ENCODE results near the gene FAM78A. TPM values are rescaled to one million over a fixed set of nuclear protein-coding genes. Genes with fewer than 3 reads are reported as not detected.
"Not testable (repeated sequence)": the region's sequence is repeated elsewhere in the genome, so short reads cannot be mapped to it uniquely, and the experiment has no call there.

The FAM78A gene
- total RNA-seq, 4 donors from 2014 or later: 1.7 to 4.0 (median 3.3) TPM

DNA sequence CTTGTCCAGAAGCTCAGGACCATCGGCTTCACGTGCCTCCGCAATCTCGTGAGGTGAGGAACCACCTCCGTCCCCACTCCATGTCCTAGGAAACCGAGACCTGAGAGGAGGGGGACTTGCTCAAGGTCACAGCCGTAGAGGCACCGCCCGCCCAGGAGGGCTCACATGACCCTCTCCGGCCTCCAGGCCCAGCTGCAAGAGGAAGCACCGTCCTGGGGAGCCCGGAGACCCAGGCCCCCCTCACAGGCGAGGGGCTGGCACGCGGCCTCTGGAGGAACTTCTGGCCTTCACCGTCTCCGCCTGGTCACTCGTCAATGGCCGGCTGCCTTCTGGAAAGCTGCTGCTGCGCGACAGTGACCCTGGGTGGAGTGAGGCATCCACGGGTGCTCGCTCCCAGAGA, 24.2 kb downstream of the FAM78A start:
- intact Hi-C loops (cut with DNase I): no loop called here
- Histone ChIP-seq H3K9me3 (no peaks in the 10 kb centered on the region), H3K27me3 (no peaks in the 10 kb centered on the region), H3K4me1 (peaks cover 10 to 20% (median 15%) of the 10 kb centered on the region in 4 donors), H3K36me3 (no peaks in the 10 kb centered on the region), H3K4me3 (peak overlapping the region in 3 of 4 donors; percentile 11 to 42 (median 19)), H3K27ac (replicated peaks in 1 of 4) (no peak overlapping the region)
- no peak for TF ChIP-seq POLR2A (IDR thresholded peaks at IDR 0.05; ENCODE audit: low read depth)
- no peak for TF ChIP-seq CTCF (IDR thresholded peaks at IDR 0.05)
- no peak for TF ChIP-seq EP300 (IDR thresholded peaks at IDR 0.05)
- WGBS: 90% methylated on average over 8 of the region's 23 CpGs
- DNase-seq (ENCODE audit: extremely low spot score): no peak

DNA sequence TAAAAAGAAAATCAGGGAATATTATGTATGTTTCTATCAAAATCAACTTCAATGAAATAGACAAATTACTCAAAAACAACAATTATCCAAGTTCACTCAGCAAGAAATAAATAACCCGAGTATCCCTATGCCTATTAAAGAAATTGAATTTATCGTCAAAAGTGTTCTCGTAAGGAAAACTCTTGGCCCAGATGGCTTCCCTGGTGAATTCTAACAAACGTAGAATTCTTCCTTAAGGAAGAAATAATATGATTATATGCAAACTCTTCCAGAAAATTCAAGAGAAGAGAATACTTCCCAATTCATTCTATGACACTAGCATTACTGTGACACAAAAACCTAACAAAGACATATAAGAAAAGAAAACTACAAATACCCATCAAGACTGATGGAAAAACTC, 29.7 kb downstream of the FAM78A start:
- TF ChIP-seq POLR2AphosphoS5 (IDR thresholded peaks at IDR 0.05) (no peak), CTCF (IDR thresholded peaks at IDR 0.05) (no peak), POLR2A (IDR thresholded peaks at IDR 0.05; ENCODE audit: low read depth) (no peak), EP300 (IDR thresholded peaks at IDR 0.05) (no peak)
- Histone ChIP-seq H3K27ac (replicated peaks in 1 of 4) (no peak overlapping the region), H3K9me3 (no peaks in the 10 kb centered on the region), H3K4me1 (no peaks in the 10 kb centered on the region), H3K36me3 (no peaks in the 10 kb centered on the region), H3K4me3 (no peak overlapping the region), H3K27me3 (no peaks in the 10 kb centered on the region)
- DNase-seq (ENCODE audit: extremely low spot score): no peak
- WGBS: 86% methylated on average over 4 of the region's 4 CpGs
- intact Hi-C loops (cut with DNase I): no loop called here

DNA sequence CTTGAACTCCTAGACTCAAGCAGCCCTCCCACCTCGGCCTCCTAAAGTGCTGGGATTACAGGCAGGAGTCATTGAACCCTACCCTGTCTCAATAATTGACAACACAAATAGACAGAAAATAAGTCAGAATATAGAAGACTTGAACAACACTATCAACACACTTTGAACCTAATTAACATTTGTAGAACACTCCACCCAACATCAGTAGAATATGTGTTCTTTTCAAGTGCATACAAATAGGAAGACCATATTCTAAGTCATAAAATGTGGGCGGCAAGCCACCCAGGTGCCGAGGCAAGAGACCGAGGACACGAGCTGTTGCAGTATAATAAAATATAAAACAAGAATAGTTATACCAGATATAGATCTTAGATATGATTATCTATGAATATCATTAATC, 32.0 kb downstream of the FAM78A start:
- H3K9me3 ChIP-seq: not testable (repeated sequence)
- 92% methylated on average over 5 of the region's 5 CpGs for WGBS

GRCh38 chr9:131240047-131240921, 36.0 kb downstream of the FAM78A start:
- Histone ChIP-seq H3K9me3 (no peaks in the 10 kb centered on the region), H3K4me3 (no peak overlapping the region), H3K4me1 (peaks cover 15 to 21% (median 18%) of the 10 kb centered on the region in 4 donors), H3K27ac (replicated peaks in 1 of 4) (no peak overlapping the region), H3K27me3 (no peaks in the 10 kb centered on the region), H3K36me3 (peaks cover 0 to 7% (median 2%) of the 10 kb centered on the region in 4 donors)
- 77% methylated on average over 22 of the region's 22 CpGs for WGBS
- no peak for DNase-seq (ENCODE audit: extremely low spot score)
- TF ChIP-seq POLR2A (IDR thresholded peaks at IDR 0.05; ENCODE audit: low read depth): no peak
- no peak for TF ChIP-seq POLR2AphosphoS5 (IDR thresholded peaks at IDR 0.05)
- TF ChIP-seq EP300 (IDR thresholded peaks at IDR 0.05): no peak
- no peak for TF ChIP-seq CTCF (IDR thresholded peaks at IDR 0.05)
- intact Hi-C loops (cut with DNase I): no loop called here

More for the DNA sequence above, 32.0 kb downstream of the FAM78A start:
- H3K36me3 ChIP-seq; intact Hi-C loops (cut with DNase I); H3K27ac ChIP-seq (replicated peaks in 1 of 4); H3K27me3 ChIP-seq; H3K4me3 ChIP-seq; DNase-seq (ENCODE audit: extremely low spot score); H3K4me1 ChIP-seq: not testable (repeated sequence)

GRCh38 chr9:131239161-131239975, 36.9 kb downstream of the FAM78A start:
- DNase-seq (ENCODE audit: extremely low spot score): no peak
- H3K4me3 ChIP-seq: no peak overlapping the region
- H3K27ac ChIP-seq (replicated peaks in 1 of 4): no peak overlapping the region
- intact Hi-C loops (cut with DNase I): no loop called here
- no peaks in the 10 kb centered on the region for H3K9me3 ChIP-seq
- peaks cover 5 to 17% (median 9%) of the 10 kb centered on the region in 4 donors for H3K36me3 ChIP-seq
- peaks cover 15 to 21% (median 18%) of the 10 kb centered on the region in 4 donors for H3K4me1 ChIP-seq
- TF ChIP-seq POLR2AphosphoS5 (IDR thresholded peaks at IDR 0.05) (no peak), POLR2A (IDR thresholded peaks at IDR 0.05; ENCODE audit: low read depth) (no peak), EP300 (IDR thresholded peaks at IDR 0.05) (no peak)
- H3K27me3 ChIP-seq: no peaks in the 10 kb centered on the region
- 86% methylated on average over 19 of the region's 23 CpGs for WGBS

All from esophagus muscularis mucosa (tissue), 4 donors.